ENCODE data around the gene MTURN.
"Not testable (repeated sequence)": the region's sequence is repeated elsewhere in the genome, so short reads cannot be mapped to it uniquely, and the experiment has no call there.

The MTURN gene

GRCh38 chr7:30181211-30181610 is 46.4 kb downstream of the MTURN start:
- no peak for DNase-seq

- DNase-seq = no peak
Observed at GRCh38 chr7:30181736-30182522, 47.1 kb downstream of the MTURN start.

GRCh38 chr7:30182814-30183213 is 48.0 kb downstream of the MTURN start:
- no peak for DNase-seq

- no peak for DNase-seq
Observed at GRCh38 chr7:30183749-30184369, 49.1 kb downstream of the MTURN start.

GRCh38 chr7:30184791-30185487 is 50.2 kb downstream of the MTURN start:
- DNase-seq = no peak

GRCh38 chr7:30185496-30185895 is 50.7 kb downstream of the MTURN start:
- no peak for DNase-seq

GRCh38 chr7:30186725-30187124 is 51.9 kb downstream of the MTURN start:
- no peak for DNase-seq

GRCh38 chr7:30187513-30187912 is 52.7 kb downstream of the MTURN start:
- no peak for DNase-seq

- not testable (repeated sequence) for DNase-seq
Observed at GRCh38 chr7:30188381-30188780, 53.6 kb downstream of the MTURN start.

GRCh38 chr7:30188811-30189210 is 54.0 kb downstream of the MTURN start:
- DNase-seq = no peak

- no peak for DNase-seq
Observed at GRCh38 chr7:30191809-30192208, 57.0 kb downstream of the MTURN start.

- no peak for DNase-seq
Observed at GRCh38 chr7:30193336-30193943, 58.7 kb downstream of the MTURN start.

GRCh38 chr7:30196408-30196807 is 61.6 kb downstream of the MTURN start:
- DNase-seq = no peak

- no peak for DNase-seq
Observed at GRCh38 chr7:30197438-30197837, 62.7 kb downstream of the MTURN start.

GRCh38 chr7:30199271-30199670 is 64.5 kb downstream of the MTURN start:
- DNase-seq = no peak

GRCh38 chr7:30200591-30200990 is 65.8 kb downstream of the MTURN start:
- DNase-seq = no peak

GRCh38 chr7:30201161-30201666 is 66.4 kb downstream of the MTURN start:
- no peak for DNase-seq

- DNase-seq = no peak
Observed at GRCh38 chr7:30201921-30202320, 67.1 kb downstream of the MTURN start.

GRCh38 chr7:30202671-30203070 is 67.9 kb downstream of the MTURN start:
- no peak for DNase-seq

GRCh38 chr7:30206491-30206890 is 71.7 kb downstream of the MTURN start:
- DNase-seq = no peak

- no peak for DNase-seq
Observed at GRCh38 chr7:30206942-30207341, 72.2 kb downstream of the MTURN start.

- no peak for DNase-seq
Observed at GRCh38 chr7:30207376-30207775, 72.6 kb downstream of the MTURN start.

- DNase-seq = no peak
Observed at GRCh38 chr7:30209951-30210350, 75.2 kb downstream of the MTURN start.
